ENCODE results near the gene HSP90AA1. TPM values are rescaled to one million over a fixed set of nuclear protein-coding genes. Genes with fewer than 3 reads are reported as not detected.

The HSP90AA1 gene
- total RNA-seq, 1 experiment from 2014 or later = 1,111 TPM

GRCh38 chr14:102049258-102050025 is 37.4 kb downstream of the HSP90AA1 start:
- H3K27me3 Mint-ChIP-seq (ENCODE audit: unreplicated experiment) = no peaks in the 10 kb centered on the region

GRCh38 chr14:102047808-102048540 is 38.9 kb downstream of the HSP90AA1 start:
- Mint-ChIP-seq H3K4me3 (ENCODE audit: low read depth, unreplicated experiment) (no peak overlapping the region), H3K27ac (ENCODE audit: unreplicated experiment) (no peak overlapping the region), H3K27me3 (ENCODE audit: unreplicated experiment) (no peaks in the 10 kb centered on the region), H3K36me3 (ENCODE audit: insufficient read depth, unreplicated experiment) (peaks cover 82% of the 10 kb centered on the region), H3K9me3 (ENCODE audit: low read depth, unreplicated experiment) (no peaks in the 10 kb centered on the region), H3K4me1 (ENCODE audit: low read depth, unreplicated experiment) (no peaks in the 10 kb centered on the region)
- CTCF ChIA-PET = interaction anchor here (0.6 kb wide), 1 partner anchor 51 kb away, joined by 5 read pairs; no protein-coding TSS in a partner anchor
- intact Hi-C loops (cut with micrococcal nuclease; ENCODE audit: unreplicated experiment) = loop anchor here (5.0 kb wide), 1 partner anchor 49 kb away; no protein-coding TSS in a partner anchor
- no peak for DNase-seq
- TF ChIP-seq CTCF (IDR thresholded peaks at IDR 0.05; ENCODE audit: unreplicated experiment) = no peak
- no TSS peak for BruUV-seq (replicated peaks)

More at GRCh38 chr14:102049258-102050025, 37.4 kb downstream of the HSP90AA1 start:
- Mint-ChIP-seq H3K4me3 (ENCODE audit: low read depth, unreplicated experiment) (no peak overlapping the region), H3K27ac (ENCODE audit: unreplicated experiment) (no peak overlapping the region), H3K36me3 (ENCODE audit: insufficient read depth, unreplicated experiment) (peaks cover 81% of the 10 kb centered on the region), H3K4me1 (ENCODE audit: low read depth, unreplicated experiment) (no peaks in the 10 kb centered on the region), H3K9me3 (ENCODE audit: low read depth, unreplicated experiment) (no peaks in the 10 kb centered on the region)
- TF ChIP-seq CTCF (IDR thresholded peaks at IDR 0.05; ENCODE audit: unreplicated experiment) = no peak
- CTCF ChIA-PET = interaction anchor here (0.6 kb wide), 1 partner anchor 14 kb away, joined by 6 read pairs; no protein-coding TSS in a partner anchor
- intact Hi-C loops (cut with micrococcal nuclease; ENCODE audit: unreplicated experiment) = loop anchor here (5.0 kb wide), 1 partner anchor 48 kb away; no protein-coding TSS in a partner anchor
- BruUV-seq (replicated peaks) = no TSS peak
- no peak for DNase-seq

GRCh38 chr14:102046337-102047278 is 40.2 kb downstream of the HSP90AA1 start:
- H3K4me1 Mint-ChIP-seq (ENCODE audit: low read depth, unreplicated experiment) = no peaks in the 10 kb centered on the region
- BruUV-seq (replicated peaks) = no TSS peak
- no peak overlapping the region for H3K27ac Mint-ChIP-seq (ENCODE audit: unreplicated experiment)
- CTCF ChIA-PET = interaction anchor here (0.7 to 1.5 kb wide), 8 partner anchors 17 to 217 kb away, joined by 3 to 9 read pairs (median 4); no protein-coding TSS in a partner anchor
- no peaks in the 10 kb centered on the region for H3K9me3 Mint-ChIP-seq (ENCODE audit: low read depth, unreplicated experiment)
- H3K4me3 Mint-ChIP-seq (ENCODE audit: low read depth, unreplicated experiment) = no peak overlapping the region
- TF ChIP-seq CTCF (IDR thresholded peaks at IDR 0.05; ENCODE audit: unreplicated experiment) = peak; percentile 22
- peak; percentile 88 for DNase-seq
- intact Hi-C loops (cut with micrococcal nuclease; ENCODE audit: unreplicated experiment) = loop anchor here (5.0 kb wide), 1 partner anchor 51 kb away; no protein-coding TSS in a partner anchor
- H3K27me3 Mint-ChIP-seq (ENCODE audit: unreplicated experiment) = no peaks in the 10 kb centered on the region
- peaks cover 82% of the 10 kb centered on the region for H3K36me3 Mint-ChIP-seq (ENCODE audit: insufficient read depth, unreplicated experiment)

- Mint-ChIP-seq H3K4me3 (ENCODE audit: low read depth, unreplicated experiment) (no peak overlapping the region), H3K27ac (ENCODE audit: unreplicated experiment) (no peak overlapping the region), H3K9me3 (ENCODE audit: low read depth, unreplicated experiment) (no peaks in the 10 kb centered on the region), H3K27me3 (ENCODE audit: unreplicated experiment) (no peaks in the 10 kb centered on the region), H3K4me1 (ENCODE audit: low read depth, unreplicated experiment) (no peaks in the 10 kb centered on the region), H3K36me3 (ENCODE audit: insufficient read depth, unreplicated experiment) (peaks cover 85% of the 10 kb centered on the region)
- intact Hi-C loops (cut with micrococcal nuclease; ENCODE audit: unreplicated experiment) = no loop called here
- BruUV-seq (replicated peaks) = no TSS peak
- CTCF ChIA-PET = no interaction called here
- no peak for DNase-seq
- no peak for TF ChIP-seq CTCF (IDR thresholded peaks at IDR 0.05; ENCODE audit: unreplicated experiment)
Observed at GRCh38 chr14:102044566-102044965, 42.3 kb downstream of the HSP90AA1 start.
